Gastrocnemius medialis (tissue), 4 donors: ENCODE data around the gene PMVK. TPM values are rescaled to one million over a fixed set of nuclear protein-coding genes. Genes with fewer than 3 reads are reported as not detected.

Source experiments
- ATAC-seq, 2 donors: fragments of 150-250 bp; one replicate each; pipeline ENCODE4 v1.9.1; 2016
- DNase-seq, 2 donors: peaks; one replicate each; pipeline ENCODE4 v3.0.0-alpha.2; 2019
- H3K27ac ChIP-seq, 4 donors: fragments of 200-600 bp; sonication (generic); 1 replicate in 1 of 4; 2 replicates in 3 of 4; pipeline ENCODE4 v1.5.1; 2016 to 2018; ENCODE audit warnings: mild to moderate bottlenecking in 2 of 4, moderate library complexity in 1 of 4
- H3K27me3 ChIP-seq, 3 donors: fragments of 200-600 bp; sonication (generic) in 2 of 3; 1 replicate in 1 of 3; 2 replicates in 2 of 3; pipeline versions ENCODE4 v1.5.1 to v1.6.0; 2016 to 2019; ENCODE audit warnings: mild to moderate bottlenecking in 1 of 3, moderate library complexity in 1 of 3
- H3K36me3 ChIP-seq, 2 donors: fragments of 200-600 bp; sonication (generic) in 1 of 2; one replicate each; pipeline ENCODE4 v1.5.1; 2017 to 2018
- H3K4me1 ChIP-seq, 2 donors: fragments of 200-600 bp; sonication (generic) in 1 of 2; one replicate each; pipeline ENCODE4 v1.5.1; 2016 to 2017; ENCODE audit warnings: mild to moderate bottlenecking in 2 of 2
- H3K4me3 ChIP-seq, 4 donors: fragments of 200-600 bp; sonication (generic) in 3 of 4; 1 replicate in 1 of 4; 2 replicates in 3 of 4; pipeline ENCODE4 v1.5.1; 2016 to 2019; ENCODE audit warnings: mild to moderate bottlenecking in 2 of 4
- H3K9me3 ChIP-seq, 3 donors: fragments of 200-600 bp; sonication (generic) in 2 of 3; 1 replicate in 1 of 3; 2 replicates in 2 of 3; pipeline ENCODE4 v1.5.1; 2016 to 2019
- POLR2A ChIP-seq, 2 donors: fragments of 450-650 bp; IDR thresholded peaks; one replicate each; pipeline ENCODE4 v1.6.1; 2017; ENCODE audit warnings: antibody characterized with exemption in 2 of 2, mild to moderate bottlenecking in 2 of 2, moderate library complexity in 2 of 2
- in situ Hi-C, 4 donors: fragments of 200-750 bp; cut with MboI; loops; one replicate each; pipeline versions ENCODE4 v1.15.0 to v1.8.0; 2017; ENCODE audit warnings: low sequenced_read_pairs in 4 of 4
- intact Hi-C: fragments of 100-400 bp; cut with DNase I; formaldehyde crosslinking; loops from one replicate; pipeline ENCODE4 v1.15.1; 2023; ENCODE audit warnings: low total_unique reads
- total RNA-seq, 4 donors: library from RNA; depleted of rRNA; stranded (reverse); fragments of >200 nt; gene quantifications; one replicate each; pipeline versions ENCODE4 v1.1.0 to v1.2.3, GENCODE V29; 2016
- TF ChIP-seq, protein P1 (sequence below), 5 experiments: fragments of 450-650 bp in 3 of 5; fragments of 200-600 bp in 2 of 5; sonication (generic) in 2 of 5; IDR thresholded peaks in 4 of 5; conservative IDR thresholded peaks in 1 of 5; 1 replicate in 4 of 5; 2 replicates in 1 of 5; pipeline ENCODE4 v1.5.1; 2016 to 2019; ENCODE audit warnings: antibody characterized with exemption in 5 of 5, mild to moderate bottlenecking in 3 of 5, moderate library complexity in 3 of 5

Gene PMVK
- total RNA-seq, 4 donors from 2014 or later, result 4.6 to 7.6 (median 6.1) TPM

DNA sequence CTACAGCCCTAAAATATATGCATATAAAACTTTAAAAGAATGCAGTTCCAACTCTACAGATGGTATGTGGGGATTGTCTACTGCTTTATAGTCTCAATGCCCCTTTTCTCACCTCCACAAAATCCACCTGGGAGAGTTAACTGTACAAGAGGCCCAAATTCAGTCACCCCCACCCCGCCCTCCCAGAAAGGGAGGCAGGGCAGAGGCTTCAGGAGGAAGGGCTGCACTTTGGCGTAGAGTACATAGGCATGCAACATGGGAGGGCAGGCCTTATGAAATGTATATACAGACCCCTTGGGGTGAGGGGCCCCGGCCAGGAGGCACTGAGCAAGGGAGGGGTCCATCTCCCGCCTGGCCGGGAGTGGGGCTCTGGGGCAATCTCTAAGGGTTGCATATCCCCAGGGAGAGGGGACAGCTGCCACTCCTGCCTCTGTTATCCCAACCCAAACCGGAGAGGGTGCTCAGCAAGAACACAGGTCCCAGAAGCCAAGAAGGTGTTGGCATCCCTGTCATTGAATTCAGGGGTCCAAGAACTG is 26.3 kb upstream of the PMVK start:
- H3K36me3 ChIP-seq, result peaks cover 4 to 62% of the 10 kb centered on the region in 2 donors
- no peaks in the 10 kb centered on the region for H3K9me3 ChIP-seq
- no peaks in the 10 kb centered on the region for H3K27me3 ChIP-seq
- H3K4me1 ChIP-seq, result peaks cover 18 to 25% of the 10 kb centered on the region in 2 donors
- intact Hi-C loops, result loop anchor here (1.0 kb wide), 1 partner anchor 36 kb away; no protein-coding TSS in a partner anchor
- in situ Hi-C loops, result loop anchor here in 3 of 4 donors (5.0 to 25.0 kb wide), 3 partner anchors 34 to 99 kb away; partner anchors contain the start of genes ADAM15 (in 1 of the 3) and EFNA4 (in 1 of the 3)
- ATAC-seq, result no peak
- peak overlapping the region; percentile 94 to 100 (median 98) for H3K27ac ChIP-seq
- no peak for TF ChIP-seq POLR2A (IDR thresholded peaks at IDR 0.05)
- TF ChIP-seq, protein P1, sequence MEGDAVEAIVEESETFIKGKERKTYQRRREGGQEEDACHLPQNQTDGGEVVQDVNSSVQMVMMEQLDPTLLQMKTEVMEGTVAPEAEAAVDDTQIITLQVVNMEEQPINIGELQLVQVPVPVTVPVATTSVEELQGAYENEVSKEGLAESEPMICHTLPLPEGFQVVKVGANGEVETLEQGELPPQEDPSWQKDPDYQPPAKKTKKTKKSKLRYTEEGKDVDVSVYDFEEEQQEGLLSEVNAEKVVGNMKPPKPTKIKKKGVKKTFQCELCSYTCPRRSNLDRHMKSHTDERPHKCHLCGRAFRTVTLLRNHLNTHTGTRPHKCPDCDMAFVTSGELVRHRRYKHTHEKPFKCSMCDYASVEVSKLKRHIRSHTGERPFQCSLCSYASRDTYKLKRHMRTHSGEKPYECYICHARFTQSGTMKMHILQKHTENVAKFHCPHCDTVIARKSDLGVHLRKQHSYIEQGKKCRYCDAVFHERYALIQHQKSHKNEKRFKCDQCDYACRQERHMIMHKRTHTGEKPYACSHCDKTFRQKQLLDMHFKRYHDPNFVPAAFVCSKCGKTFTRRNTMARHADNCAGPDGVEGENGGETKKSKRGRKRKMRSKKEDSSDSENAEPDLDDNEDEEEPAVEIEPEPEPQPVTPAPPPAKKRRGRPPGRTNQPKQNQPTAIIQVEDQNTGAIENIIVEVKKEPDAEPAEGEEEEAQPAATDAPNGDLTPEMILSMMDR (IDR thresholded peaks at IDR 0.05 in 4 of 5, conservative IDR thresholded peaks at IDR 0.05 in 1 of 5), result no peak
- peak overlapping the region; percentile 78 to 95 (median 80) for H3K4me3 ChIP-seq
- no peak for DNase-seq

DNA sequence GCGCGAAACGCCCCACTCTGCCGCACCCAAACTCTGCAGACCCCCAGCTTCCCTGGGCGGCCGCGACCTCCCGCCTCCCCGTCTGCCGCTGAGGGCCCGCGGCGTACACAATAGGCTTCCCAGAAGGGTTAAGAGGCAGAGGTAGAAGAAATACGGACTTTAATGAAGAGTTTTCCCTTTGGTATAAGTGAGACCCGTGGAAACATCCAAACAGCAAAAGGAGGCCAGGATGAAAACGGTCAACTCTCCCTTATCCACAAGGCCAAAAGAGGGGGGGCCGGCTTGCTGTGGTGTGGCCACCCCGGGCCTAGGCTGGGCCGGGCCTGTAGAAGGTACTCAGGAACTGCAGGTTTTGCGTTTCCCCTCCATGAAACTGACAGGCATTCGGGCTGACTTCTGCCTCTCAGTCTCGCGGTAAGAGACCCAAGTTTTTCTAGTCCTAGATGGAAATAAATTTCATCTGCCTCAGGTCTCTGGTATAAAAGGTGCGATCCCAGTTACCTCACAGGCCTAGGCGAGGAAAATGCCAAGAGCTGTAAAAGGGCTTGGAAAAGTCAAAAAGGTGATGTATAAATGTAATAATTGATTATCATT is 25.7 kb upstream of the PMVK start:
- intact Hi-C loops, result loop anchor here (1.0 kb wide), 1 partner anchor 37 kb away; no protein-coding TSS in a partner anchor
- DNase-seq, result no peak

DNA sequence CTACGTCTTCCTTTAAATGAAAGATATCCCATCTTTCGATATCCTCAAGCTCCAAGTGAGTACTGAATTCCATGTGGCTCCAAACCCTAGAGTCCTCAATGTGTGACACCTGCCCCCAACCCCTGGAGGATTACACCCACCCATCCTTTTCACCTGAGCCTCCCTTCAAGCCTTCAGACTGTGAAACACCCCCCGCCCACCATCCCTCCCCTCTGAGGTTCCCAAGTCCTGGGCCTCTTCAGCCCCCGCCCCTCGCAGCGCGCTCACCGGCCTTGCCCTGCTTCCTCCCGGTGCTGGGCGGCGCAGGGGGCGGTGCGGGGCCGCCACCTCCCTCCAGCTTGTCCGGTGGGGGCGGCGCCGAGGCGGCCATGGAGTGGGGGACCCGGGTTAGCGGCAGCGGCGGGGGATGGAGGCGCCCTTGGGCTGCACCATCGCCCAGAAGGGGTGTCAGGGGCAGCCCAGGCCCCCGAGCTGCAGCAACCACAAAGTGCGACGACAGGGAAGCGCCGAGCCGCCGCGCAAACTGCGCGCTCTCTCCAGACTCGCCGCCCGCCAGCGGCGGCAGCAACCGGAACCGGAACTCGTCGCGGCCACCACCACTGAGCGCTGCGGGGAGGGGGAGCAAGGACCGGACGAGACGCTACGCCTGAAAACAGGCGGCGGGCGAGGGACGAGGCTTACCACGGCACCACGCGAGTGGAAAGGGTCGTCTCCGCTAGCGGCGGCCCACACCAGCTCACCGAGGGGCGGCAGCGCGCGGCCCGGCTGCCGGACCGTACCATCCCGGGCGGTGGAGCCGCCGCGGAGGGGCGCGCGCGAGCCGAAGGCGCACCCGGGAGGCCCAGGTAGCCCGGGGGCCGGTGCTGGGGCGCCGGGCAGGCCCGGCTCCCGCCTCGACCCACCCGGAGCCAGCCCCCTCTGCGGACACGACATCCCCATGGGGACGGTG is 25.0 kb upstream of the PMVK start, which contains the start of gene PYGO2:
PYGO2 (minus strand) TSS at position 576 of the 949 bp plus-strand sequence; CDS start at position 370, 206 bp downstream.
- Histone ChIP-seq H3K4me1 (peaks cover 30 to 38% of the 10 kb centered on the region in 2 donors), H3K9me3 (no peaks in the 10 kb centered on the region), H3K36me3 (peaks cover 4 to 48% of the 10 kb centered on the region in 2 donors), H3K27me3 (no peaks in the 10 kb centered on the region), H3K4me3 (peak within 1 kb of the TSS; percentile 78 to 95 (median 80)), H3K27ac (peak within 1 kb of the TSS; percentile 94 to 100 (median 98))
- peak; percentile 87 to 90 for ATAC-seq
- peak; percentile 55 to 62 for DNase-seq
- in situ Hi-C loops (loop anchor here in 3 of 4 donors (5.0 to 25.0 kb wide), 3 partner anchors 36 to 101 kb away; partner anchors contain the start of genes ADAM15 (in 1 of the 3) and EFNA4 (in 1 of the 3)), intact Hi-C loops (loop anchor here (1.0 kb wide), 2 partner anchors 38 to 56 kb away; no protein-coding TSS in a partner anchor)
- TF ChIP-seq, protein P1 (IDR thresholded peaks at IDR 0.05 in 4 of 5, conservative IDR thresholded peaks at IDR 0.05 in 1 of 5), result peak; percentile 59 to 88 (median 84)
- peak; percentile 85 to 87 for TF ChIP-seq POLR2A (IDR thresholded peaks at IDR 0.05)

More for the DNA sequence above, 25.7 kb upstream of the PMVK start:
- in situ Hi-C loops, result loop anchor here in 3 of 4 donors (5.0 to 25.0 kb wide), 3 partner anchors 35 to 100 kb away; partner anchors contain the start of genes ADAM15 (in 1 of the 3) and EFNA4 (in 1 of the 3)
- no peaks in the 10 kb centered on the region for H3K27me3 ChIP-seq
- no peak for TF ChIP-seq POLR2A (IDR thresholded peaks at IDR 0.05)
- TF ChIP-seq, protein P1 (IDR thresholded peaks at IDR 0.05 in 4 of 5, conservative IDR thresholded peaks at IDR 0.05 in 1 of 5), result no peak
- peaks cover 4 to 56% of the 10 kb centered on the region in 2 donors for H3K36me3 ChIP-seq
- no peaks in the 10 kb centered on the region for H3K9me3 ChIP-seq
- peak overlapping the region; percentile 94 to 100 (median 98) for H3K27ac ChIP-seq
- peak; percentile 2 to 22 for ATAC-seq
- peaks cover 22 to 31% of the 10 kb centered on the region in 2 donors for H3K4me1 ChIP-seq
- H3K4me3 ChIP-seq, result peak overlapping the region; percentile 78 to 95 (median 80)
